GM06990 (cell line): ENCODE data around the gene BMP4.

Experiments
- DNase-seq: peaks from one replicate; pipeline ENCODE4 v3.0.0-alpha.2; 2011; ENCODE audit not compliant: insufficient read length; ENCODE audit errors: extremely low read depth
- H3K27me3 ChIP-seq: replicated peaks from 2 replicates; pipeline ENCODE4 v1.6.0; 2011; ENCODE audit warnings: low read length; ENCODE audit not compliant: control insufficient read depth, insufficient read depth
- H3K36me3 ChIP-seq: 2 replicates; pipeline ENCODE4 v1.5.1; 2011; ENCODE audit warnings: low read length; ENCODE audit not compliant: control insufficient read depth, insufficient read depth
- H3K4me3 ChIP-seq: replicated peaks from 2 replicates; pipeline ENCODE4 v1.5.1; 2011; ENCODE audit warnings: low read depth, mild to moderate bottlenecking, control low read depth, low read length
- TF ChIP-seq, protein P1 (sequence below): IDR thresholded peaks from 2 replicates; pipeline ENCODE4 v1.5.1; 2011; ENCODE audit warnings: low read length, control low read depth, mild to moderate bottlenecking, inconsistent platforms; ENCODE audit not compliant: insufficient read depth, poor library complexity, severe bottlenecking

The BMP4 gene

GRCh38 chr14:53951627-53952303, 4.9 kb downstream of the BMP4 start:
- H3K4me3 ChIP-seq = no peak overlapping the region
- H3K36me3 ChIP-seq = no peaks in the 10 kb centered on the region; the same call in 1 of the 2 replicates
- H3K27me3 ChIP-seq = no peaks in the 10 kb centered on the region; the same call in 1 of the 2 replicates
- DNase-seq = no peak
- TF ChIP-seq, protein P1, sequence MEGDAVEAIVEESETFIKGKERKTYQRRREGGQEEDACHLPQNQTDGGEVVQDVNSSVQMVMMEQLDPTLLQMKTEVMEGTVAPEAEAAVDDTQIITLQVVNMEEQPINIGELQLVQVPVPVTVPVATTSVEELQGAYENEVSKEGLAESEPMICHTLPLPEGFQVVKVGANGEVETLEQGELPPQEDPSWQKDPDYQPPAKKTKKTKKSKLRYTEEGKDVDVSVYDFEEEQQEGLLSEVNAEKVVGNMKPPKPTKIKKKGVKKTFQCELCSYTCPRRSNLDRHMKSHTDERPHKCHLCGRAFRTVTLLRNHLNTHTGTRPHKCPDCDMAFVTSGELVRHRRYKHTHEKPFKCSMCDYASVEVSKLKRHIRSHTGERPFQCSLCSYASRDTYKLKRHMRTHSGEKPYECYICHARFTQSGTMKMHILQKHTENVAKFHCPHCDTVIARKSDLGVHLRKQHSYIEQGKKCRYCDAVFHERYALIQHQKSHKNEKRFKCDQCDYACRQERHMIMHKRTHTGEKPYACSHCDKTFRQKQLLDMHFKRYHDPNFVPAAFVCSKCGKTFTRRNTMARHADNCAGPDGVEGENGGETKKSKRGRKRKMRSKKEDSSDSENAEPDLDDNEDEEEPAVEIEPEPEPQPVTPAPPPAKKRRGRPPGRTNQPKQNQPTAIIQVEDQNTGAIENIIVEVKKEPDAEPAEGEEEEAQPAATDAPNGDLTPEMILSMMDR = no peak

DNA sequence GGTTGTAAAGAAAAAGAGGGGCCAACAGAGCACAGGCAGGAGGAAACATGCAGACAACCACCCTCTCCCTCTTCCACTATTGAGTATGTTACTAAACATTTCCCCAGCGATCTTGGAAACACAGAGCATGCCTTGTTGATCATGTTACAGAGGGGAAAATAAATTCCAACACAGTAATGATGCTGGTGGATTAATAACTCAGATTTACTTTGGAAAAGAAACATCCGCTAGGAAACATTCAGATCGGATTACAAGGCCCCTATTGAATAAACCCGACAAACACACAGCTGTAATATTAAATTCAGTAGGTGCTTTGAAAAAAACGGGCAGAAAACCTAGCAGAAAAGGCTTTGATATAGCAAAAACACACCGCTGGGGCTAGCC, 5.4 kb downstream of the BMP4 start:
- DNase-seq = no peak
- Histone ChIP-seq H3K4me3 (no peak overlapping the region), H3K36me3 (no peaks in the 10 kb centered on the region; the same call in 1 of the 2 replicates), H3K27me3 (no peaks in the 10 kb centered on the region; the same call in 1 of the 2 replicates)
- TF ChIP-seq, protein P1 = no peak

DNA sequence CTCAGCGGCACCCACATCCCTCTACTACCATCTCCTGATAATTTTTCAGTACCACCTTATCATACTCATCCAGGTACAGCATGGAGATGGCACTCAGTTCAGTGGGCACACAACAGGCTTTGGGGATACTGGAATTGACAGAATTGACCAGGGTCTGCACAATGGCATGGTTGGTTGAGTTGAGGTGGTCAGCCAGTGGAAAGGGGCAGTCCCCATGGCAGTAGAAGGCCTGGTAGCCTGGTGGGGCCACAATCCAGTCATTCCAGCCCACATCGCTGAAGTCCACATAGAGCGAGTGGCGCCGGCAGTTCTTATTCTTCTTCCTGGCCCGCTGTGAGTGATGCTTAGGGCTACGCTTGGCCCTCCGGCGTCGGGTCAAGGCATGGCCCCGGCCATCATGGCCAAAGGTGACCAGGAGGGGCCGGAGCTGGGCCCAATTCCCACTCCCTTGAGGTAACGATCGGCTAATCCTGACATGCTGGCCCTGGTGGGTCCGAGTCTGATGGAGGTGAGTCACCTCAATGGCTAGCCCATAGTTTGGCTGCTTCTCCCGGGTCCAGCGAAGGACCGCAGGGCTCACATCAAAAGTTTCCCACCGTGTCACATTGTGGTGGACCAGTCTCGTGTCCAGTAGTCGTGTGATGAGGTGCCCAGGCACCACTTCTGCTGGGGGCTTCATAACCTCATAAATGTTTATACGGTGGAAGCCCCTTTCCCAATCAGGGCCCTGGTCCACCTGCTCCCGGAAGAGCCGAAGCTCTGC, 6.4 kb downstream of the BMP4 start:
- TF ChIP-seq, protein P1 = no peak
- no peaks in the 10 kb centered on the region; the same call in 1 of the 2 replicates for H3K27me3 ChIP-seq
- no peaks in the 10 kb centered on the region; the same call in 1 of the 2 replicates for H3K36me3 ChIP-seq
- no peak for DNase-seq
- no peak overlapping the region for H3K4me3 ChIP-seq

DNA sequence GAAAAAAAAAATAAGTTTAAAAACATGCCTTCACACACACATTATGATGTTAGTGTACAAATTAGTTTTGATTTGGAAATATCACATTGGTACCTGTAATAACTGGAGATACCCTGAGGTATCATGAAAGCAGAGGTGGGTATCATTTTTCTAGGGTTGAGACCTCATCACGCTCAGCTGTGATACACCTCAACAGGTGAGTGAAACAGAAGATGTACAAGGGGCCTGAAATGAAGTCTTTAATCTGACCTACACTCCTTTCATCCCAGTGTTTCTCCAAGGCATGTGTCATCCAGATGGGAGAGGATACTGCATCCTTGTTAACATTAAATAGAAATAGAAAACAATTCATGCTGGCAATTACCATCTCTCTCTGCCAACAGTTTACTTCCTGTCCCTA, 7.4 kb downstream of the BMP4 start:
- no peak for DNase-seq
- Histone ChIP-seq H3K4me3 (no peak overlapping the region), H3K27me3 (no peaks in the 10 kb centered on the region; the same call in 1 of the 2 replicates), H3K36me3 (no peaks in the 10 kb centered on the region; the same call in 1 of the 2 replicates)
- TF ChIP-seq, protein P1 = no peak

- TF ChIP-seq, protein P1 = no peak
- H3K27me3 ChIP-seq = no peaks in the 10 kb centered on the region; the same call in 1 of the 2 replicates
- no peak overlapping the region for H3K4me3 ChIP-seq
- no peak for DNase-seq
- no peaks in the 10 kb centered on the region; the same call in 1 of the 2 replicates for H3K36me3 ChIP-seq
Measured at GRCh38 chr14:53948205-53948884, 8.3 kb downstream of the BMP4 start.
